Activated CD8-positive, alpha-beta T cell treated with anti-CD3 and anti-CD28 coated beads, Interleukin-2, amount 10 ng/mL, durations not matched to agents 7 days and 5 days (primary cell): ENCODE measurements around the gene POLE4. TPM values are rescaled to one million over a fixed set of nuclear protein-coding genes. Genes with fewer than 3 reads are reported as not detected.

Source experiments
- ATAC-seq: fragments of 150-1000 bp; cut with Tn5 transposase; one replicate; pipeline ENCODE4 v1.10.0; 2021; ENCODE audit warnings: moderate library complexity
- CTCF ChIA-PET: fragments of 350-600 bp; sonication (Branson Sonifier 250); formaldehyde crosslinking; loops from one replicate; lab custom pipeline; 2021; ENCODE audit warnings: antibody characterized with exemption; lab: Charles Lee
- POLR2A ChIA-PET: fragments of 350-600 bp; sonication (Branson Sonifier 250); formaldehyde crosslinking; loops from one replicate; lab custom pipeline; 2021; ENCODE audit warnings: antibody characterized with exemption; lab: Charles Lee
- DNase-seq: peaks from one replicate; pipeline ENCODE4 v3.0.0-alpha.2; 2020
- H3K27ac Mint-ChIP-seq: one replicate; pipeline ENCODE4 v1.8.0; 2021; ENCODE audit warnings: mild to moderate bottlenecking, mixed read lengths
- H3K27me3 Mint-ChIP-seq: one replicate; pipeline ENCODE4 v1.8.0; 2021; ENCODE audit warnings: low read depth, mixed read lengths
- H3K36me3 Mint-ChIP-seq: one replicate; pipeline ENCODE4 v1.8.0; 2021; ENCODE audit warnings: low read depth, mixed read lengths
- H3K4me1 Mint-ChIP-seq: one replicate; pipeline ENCODE4 v1.8.0; 2021; ENCODE audit warnings: low read depth, mixed read lengths
- H3K4me3 Mint-ChIP-seq: one replicate; pipeline ENCODE4 v1.8.0; 2021; ENCODE audit warnings: mild to moderate bottlenecking, mixed read lengths
- H3K9me3 Mint-ChIP-seq: one replicate; pipeline ENCODE4 v1.8.0; 2022; ENCODE audit warnings: mixed read lengths; ENCODE audit not compliant: insufficient read depth
- total RNA-seq, 2 experiments: library from RNA; stranded (reverse); gene quantifications; one replicate each; pipeline ENCODE4 v1.2.3, GENCODE V29; 2021

Gene POLE4
- total RNA-seq, 2 experiments from 2014 or later = 44.5 to 45.7 TPM

- DNase-seq (no peak), ATAC-seq (no peak)
- Mint-ChIP-seq H3K36me3 (peaks cover 4% of the 10 kb centered on the region), H3K27me3 (peaks cover 10% of the 10 kb centered on the region), H3K4me3 (no peak overlapping the region), H3K4me1 (peaks cover 9% of the 10 kb centered on the region), H3K27ac (no peak overlapping the region), H3K9me3 (no peaks in the 10 kb centered on the region)
- ChIA-PET POLR2A (no interaction called here), CTCF (no interaction called here)
Measured at GRCh38 chr2:74924463-74925265, 33.8 kb upstream of the POLE4 start.

GRCh38 chr2:74925361-74925786, 33.1 kb upstream of the POLE4 start:
- ChIA-PET CTCF (no interaction called here), POLR2A (no interaction called here)
- ATAC-seq (no peak), DNase-seq (no peak)
- H3K9me3 Mint-ChIP-seq = no peaks in the 10 kb centered on the region
- H3K27me3 Mint-ChIP-seq = peaks cover 8% of the 10 kb centered on the region
- peaks cover 4% of the 10 kb centered on the region for H3K36me3 Mint-ChIP-seq
- H3K4me1 Mint-ChIP-seq = peaks cover 9% of the 10 kb centered on the region
- no peak overlapping the region for H3K4me3 Mint-ChIP-seq
- no peak overlapping the region for H3K27ac Mint-ChIP-seq

GRCh38 chr2:74927621-74928020, 30.8 kb upstream of the POLE4 start:
- ATAC-seq = no peak
- peaks cover 2% of the 10 kb centered on the region for H3K27me3 Mint-ChIP-seq
- H3K36me3 Mint-ChIP-seq = peaks cover 5% of the 10 kb centered on the region
- H3K4me1 Mint-ChIP-seq = peaks cover 9% of the 10 kb centered on the region
- H3K9me3 Mint-ChIP-seq = no peaks in the 10 kb centered on the region
- CTCF ChIA-PET = no interaction called here
- no peak overlapping the region for H3K4me3 Mint-ChIP-seq
- no peak overlapping the region for H3K27ac Mint-ChIP-seq
- POLR2A ChIA-PET = no interaction called here
- no peak for DNase-seq

DNA sequence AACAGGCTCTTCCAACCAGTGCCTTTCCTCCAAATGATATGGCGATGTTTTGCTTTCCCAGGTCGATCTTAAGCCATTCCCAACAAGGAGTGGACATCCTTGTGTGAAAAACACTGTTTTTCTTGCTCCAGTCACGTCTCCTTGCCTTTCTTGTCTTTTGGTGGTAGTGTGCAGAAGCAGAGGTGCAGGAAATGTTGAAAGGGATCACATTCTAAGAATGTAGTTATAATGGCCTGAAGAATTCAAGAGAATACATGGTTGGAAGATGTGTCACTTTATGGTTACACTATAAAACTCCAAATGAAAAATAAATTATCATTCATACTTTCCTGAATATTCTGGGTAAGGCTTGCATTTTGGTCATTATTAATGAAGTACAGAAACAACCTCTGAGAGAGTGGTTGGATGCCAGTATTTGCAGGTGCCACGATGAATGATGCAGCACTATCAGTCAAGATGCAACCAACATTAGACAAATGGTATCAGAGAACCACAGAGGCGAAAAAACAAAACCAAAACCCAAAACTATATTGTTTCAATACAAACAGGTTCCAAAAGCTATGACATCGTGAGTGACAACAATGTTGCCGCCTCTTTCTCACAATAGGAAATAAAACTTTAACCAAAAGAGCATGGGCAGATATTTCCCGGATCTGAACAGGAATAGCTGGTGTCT, 27.5 kb upstream of the POLE4 start:
- Mint-ChIP-seq H3K4me1 (peaks cover 9% of the 10 kb centered on the region), H3K27me3 (peaks cover 2% of the 10 kb centered on the region), H3K9me3 (no peaks in the 10 kb centered on the region), H3K4me3 (no peak overlapping the region), H3K36me3 (peaks cover 5% of the 10 kb centered on the region), H3K27ac (no peak overlapping the region)
- no peak for ATAC-seq
- no peak for DNase-seq
- CTCF ChIA-PET = no interaction called here
- POLR2A ChIA-PET = no interaction called here

DNA sequence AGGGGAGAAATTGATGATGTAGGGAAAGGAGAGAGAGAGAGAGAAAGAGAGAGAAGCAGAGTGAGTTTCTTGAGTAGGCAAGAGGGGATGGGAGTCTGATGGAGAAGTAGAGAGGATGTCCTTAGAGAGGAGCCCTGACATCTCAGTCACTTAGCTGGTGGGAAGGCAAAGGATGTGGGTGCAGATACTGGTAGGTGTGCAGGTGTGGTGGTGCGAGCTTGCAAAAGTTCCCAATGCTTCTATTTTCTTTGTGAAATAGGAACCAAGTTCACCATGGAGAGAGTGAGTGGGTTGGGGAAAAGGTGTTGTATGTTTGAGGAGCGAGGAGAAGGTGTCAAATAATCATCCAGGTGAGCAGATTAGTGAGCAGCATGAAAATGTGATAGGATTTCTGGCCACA, 26.5 kb upstream of the POLE4 start:
- H3K4me1 Mint-ChIP-seq = peaks cover 9% of the 10 kb centered on the region
- no peak overlapping the region for H3K4me3 Mint-ChIP-seq
- DNase-seq = no peak
- POLR2A ChIA-PET = no interaction called here
- peaks cover 2% of the 10 kb centered on the region for H3K27me3 Mint-ChIP-seq
- no peaks in the 10 kb centered on the region for H3K9me3 Mint-ChIP-seq
- H3K27ac Mint-ChIP-seq = no peak overlapping the region
- peaks cover 7% of the 10 kb centered on the region for H3K36me3 Mint-ChIP-seq
- no peak for ATAC-seq
- CTCF ChIA-PET = no interaction called here

DNA sequence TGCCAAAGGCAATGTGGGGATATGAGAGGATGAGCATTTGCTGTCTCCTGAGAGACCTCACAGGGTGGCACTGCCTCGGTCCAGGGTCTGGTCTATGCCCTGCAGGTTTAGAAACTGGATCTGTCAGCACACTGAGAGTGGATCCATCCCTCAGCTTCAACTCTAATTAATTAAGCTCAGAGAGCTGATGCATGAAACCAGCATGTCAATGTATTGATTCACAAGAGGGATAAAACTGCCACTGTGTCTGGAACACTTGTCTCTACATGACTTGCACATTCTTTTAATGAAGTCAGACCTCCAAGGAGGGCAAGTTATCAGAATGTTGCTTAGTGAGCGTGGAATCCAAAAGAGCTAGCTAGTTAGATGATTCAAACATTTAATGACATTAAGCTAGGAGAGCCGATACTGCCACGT, 22.5 kb upstream of the POLE4 start:
- DNase-seq = no peak
- no peak overlapping the region for H3K27ac Mint-ChIP-seq
- POLR2A ChIA-PET = no interaction called here
- no peaks in the 10 kb centered on the region for H3K4me1 Mint-ChIP-seq
- peaks cover 5% of the 10 kb centered on the region for H3K27me3 Mint-ChIP-seq
- no peak overlapping the region for H3K4me3 Mint-ChIP-seq
- no peaks in the 10 kb centered on the region for H3K9me3 Mint-ChIP-seq
- H3K36me3 Mint-ChIP-seq = peaks cover 3% of the 10 kb centered on the region
- CTCF ChIA-PET = interaction anchor here (1.4 kb wide), 1 partner anchor 16 kb away, joined by 5 read pairs; no protein-coding TSS in a partner anchor
- ATAC-seq = no peak

- H3K4me3 Mint-ChIP-seq = no peak overlapping the region
Measured at GRCh38 chr2:74937221-74937880, 21.1 kb upstream of the POLE4 start.

GRCh38 chr2:74938264-74938663, 20.2 kb upstream of the POLE4 start:
- Mint-ChIP-seq H3K4me3 (no peak overlapping the region), H3K4me1 (no peaks in the 10 kb centered on the region), H3K36me3 (peaks cover 3% of the 10 kb centered on the region), H3K9me3 (no peaks in the 10 kb centered on the region), H3K27me3 (peaks cover 5% of the 10 kb centered on the region), H3K27ac (no peak overlapping the region)
- CTCF ChIA-PET = no interaction called here
- no peak for DNase-seq
- POLR2A ChIA-PET = no interaction called here
- ATAC-seq = no peak

More at GRCh38 chr2:74937221-74937880, 21.1 kb upstream of the POLE4 start:
- Mint-ChIP-seq H3K4me1 (no peaks in the 10 kb centered on the region), H3K27ac (no peak overlapping the region), H3K27me3 (peaks cover 5% of the 10 kb centered on the region), H3K36me3 (peaks cover 2% of the 10 kb centered on the region), H3K9me3 (no peaks in the 10 kb centered on the region)
- DNase-seq (no peak), ATAC-seq (no peak)
- POLR2A ChIA-PET = no interaction called here
- CTCF ChIA-PET = no interaction called here

- Mint-ChIP-seq H3K4me1 (peaks cover 11% of the 10 kb centered on the region), H3K36me3 (peaks cover 9% of the 10 kb centered on the region)
- ATAC-seq = no peak
Measured at GRCh38 chr2:74939919-74940812, 18.3 kb upstream of the POLE4 start.

GRCh38 chr2:74941284-74941683, 17.2 kb upstream of the POLE4 start:
- Mint-ChIP-seq H3K27me3 (peaks cover 9% of the 10 kb centered on the region), H3K9me3 (no peaks in the 10 kb centered on the region), H3K4me1 (peaks cover 19% of the 10 kb centered on the region), H3K4me3 (no peak overlapping the region), H3K36me3 (peaks cover 9% of the 10 kb centered on the region), H3K27ac (no peak overlapping the region)
- POLR2A ChIA-PET = no interaction called here
- CTCF ChIA-PET = interaction anchor here (0.8 kb wide), 1 partner anchor 123 kb away, joined by 4 read pairs; no protein-coding TSS in a partner anchor
- DNase-seq (no peak), ATAC-seq (no peak)

More at GRCh38 chr2:74939919-74940812, 18.3 kb upstream of the POLE4 start:
- no peak for DNase-seq
- Mint-ChIP-seq H3K27ac (no peak overlapping the region), H3K9me3 (no peaks in the 10 kb centered on the region), H3K4me3 (no peak overlapping the region), H3K27me3 (peaks cover 9% of the 10 kb centered on the region)
- ChIA-PET CTCF (no interaction called here), POLR2A (no interaction called here)

GRCh38 chr2:74942263-74942662, 16.2 kb upstream of the POLE4 start:
- ChIA-PET POLR2A (no interaction called here), CTCF (interaction anchor here (0.6 kb wide), 1 partner anchor 33 kb away, joined by 4 read pairs; no protein-coding TSS in a partner anchor)
- H3K4me1 Mint-ChIP-seq = peaks cover 19% of the 10 kb centered on the region
- peaks cover 8% of the 10 kb centered on the region for H3K27me3 Mint-ChIP-seq
- H3K27ac Mint-ChIP-seq = no peak overlapping the region
- no peaks in the 10 kb centered on the region for H3K9me3 Mint-ChIP-seq
- DNase-seq (no peak), ATAC-seq (no peak)
- H3K36me3 Mint-ChIP-seq = peaks cover 10% of the 10 kb centered on the region
- H3K4me3 Mint-ChIP-seq = no peak overlapping the region
